Measurements from ENCODE around the gene BBOX1. TPM values are rescaled to one million over a fixed set of nuclear protein-coding genes. Genes with fewer than 3 reads are reported as not detected.

Gene BBOX1
- total RNA-seq, 1 donor from 2014 or later = not detected

GRCh38 chr11:27057091-27057780 lies 16.6 kb downstream of the BBOX1 start:
- no peaks in the 10 kb centered on the region for H3K9me3 Mint-ChIP-seq (ENCODE audit: unreplicated experiment)
- H3K4me3 Mint-ChIP-seq (ENCODE audit: unreplicated experiment) = no peak overlapping the region
- H3K27ac Mint-ChIP-seq (ENCODE audit: unreplicated experiment) = no peak overlapping the region
- no peak for TF ChIP-seq CTCF (IDR thresholded peaks at IDR 0.05; ENCODE audit: unreplicated experiment)
- H3K27me3 Mint-ChIP-seq (ENCODE audit: unreplicated experiment) = no peaks in the 10 kb centered on the region
- H3K36me3 Mint-ChIP-seq (ENCODE audit: low read depth, unreplicated experiment) = no peaks in the 10 kb centered on the region
- H3K4me1 Mint-ChIP-seq (ENCODE audit: unreplicated experiment) = no peaks in the 10 kb centered on the region
- DNase-seq (ENCODE audit: low spot score) = no peak

GRCh38 chr11:27058456-27058855 lies 17.8 kb downstream of the BBOX1 start:
- Mint-ChIP-seq H3K36me3 (ENCODE audit: low read depth, unreplicated experiment) (no peaks in the 10 kb centered on the region), H3K27ac (ENCODE audit: unreplicated experiment) (no peak overlapping the region), H3K4me3 (ENCODE audit: unreplicated experiment) (no peak overlapping the region), H3K4me1 (ENCODE audit: unreplicated experiment) (no peaks in the 10 kb centered on the region), H3K27me3 (ENCODE audit: unreplicated experiment) (no peaks in the 10 kb centered on the region), H3K9me3 (ENCODE audit: unreplicated experiment) (no peaks in the 10 kb centered on the region)
- no peak for DNase-seq (ENCODE audit: low spot score)
- no peak for TF ChIP-seq CTCF (IDR thresholded peaks at IDR 0.05; ENCODE audit: unreplicated experiment)

- no peak for TF ChIP-seq CTCF (IDR thresholded peaks at IDR 0.05; ENCODE audit: unreplicated experiment)
- Mint-ChIP-seq H3K4me3 (ENCODE audit: unreplicated experiment) (no peak overlapping the region), H3K9me3 (ENCODE audit: unreplicated experiment) (no peaks in the 10 kb centered on the region), H3K27me3 (ENCODE audit: unreplicated experiment) (no peaks in the 10 kb centered on the region), H3K36me3 (ENCODE audit: low read depth, unreplicated experiment) (no peaks in the 10 kb centered on the region), H3K4me1 (ENCODE audit: unreplicated experiment) (no peaks in the 10 kb centered on the region), H3K27ac (ENCODE audit: unreplicated experiment) (no peak overlapping the region)
- DNase-seq (ENCODE audit: low spot score) = no peak
Observed at GRCh38 chr11:27059431-27059830, 18.8 kb downstream of the BBOX1 start.

- no peaks in the 10 kb centered on the region for H3K9me3 Mint-ChIP-seq (ENCODE audit: unreplicated experiment)
- TF ChIP-seq CTCF (IDR thresholded peaks at IDR 0.05; ENCODE audit: unreplicated experiment) = no peak
- H3K27me3 Mint-ChIP-seq (ENCODE audit: unreplicated experiment) = no peaks in the 10 kb centered on the region
- H3K4me3 Mint-ChIP-seq (ENCODE audit: unreplicated experiment) = no peak overlapping the region
- no peaks in the 10 kb centered on the region for H3K4me1 Mint-ChIP-seq (ENCODE audit: unreplicated experiment)
- no peak for DNase-seq (ENCODE audit: low spot score)
- no peaks in the 10 kb centered on the region for H3K36me3 Mint-ChIP-seq (ENCODE audit: low read depth, unreplicated experiment)
- no peak overlapping the region for H3K27ac Mint-ChIP-seq (ENCODE audit: unreplicated experiment)
Observed at GRCh38 chr11:27060816-27061460, 20.3 kb downstream of the BBOX1 start.

GRCh38 chr11:27061461-27061821 lies 20.8 kb downstream of the BBOX1 start:
- Mint-ChIP-seq H3K36me3 (ENCODE audit: low read depth, unreplicated experiment) (no peaks in the 10 kb centered on the region), H3K4me1 (ENCODE audit: unreplicated experiment) (no peaks in the 10 kb centered on the region), H3K9me3 (ENCODE audit: unreplicated experiment) (no peaks in the 10 kb centered on the region), H3K27me3 (ENCODE audit: unreplicated experiment) (no peaks in the 10 kb centered on the region), H3K27ac (ENCODE audit: unreplicated experiment) (no peak overlapping the region), H3K4me3 (ENCODE audit: unreplicated experiment) (no peak overlapping the region)
- TF ChIP-seq CTCF (IDR thresholded peaks at IDR 0.05; ENCODE audit: unreplicated experiment) = no peak
- DNase-seq (ENCODE audit: low spot score) = no peak
